ENCODE data around the gene SNX9. TPM values are rescaled to one million over a fixed set of nuclear protein-coding genes. Genes with fewer than 3 reads are reported as not detected.

SNX9 gene
- polyA plus RNA-seq, 4 donors: 36.4 to 57.8 (median 51.3) TPM

DNA sequence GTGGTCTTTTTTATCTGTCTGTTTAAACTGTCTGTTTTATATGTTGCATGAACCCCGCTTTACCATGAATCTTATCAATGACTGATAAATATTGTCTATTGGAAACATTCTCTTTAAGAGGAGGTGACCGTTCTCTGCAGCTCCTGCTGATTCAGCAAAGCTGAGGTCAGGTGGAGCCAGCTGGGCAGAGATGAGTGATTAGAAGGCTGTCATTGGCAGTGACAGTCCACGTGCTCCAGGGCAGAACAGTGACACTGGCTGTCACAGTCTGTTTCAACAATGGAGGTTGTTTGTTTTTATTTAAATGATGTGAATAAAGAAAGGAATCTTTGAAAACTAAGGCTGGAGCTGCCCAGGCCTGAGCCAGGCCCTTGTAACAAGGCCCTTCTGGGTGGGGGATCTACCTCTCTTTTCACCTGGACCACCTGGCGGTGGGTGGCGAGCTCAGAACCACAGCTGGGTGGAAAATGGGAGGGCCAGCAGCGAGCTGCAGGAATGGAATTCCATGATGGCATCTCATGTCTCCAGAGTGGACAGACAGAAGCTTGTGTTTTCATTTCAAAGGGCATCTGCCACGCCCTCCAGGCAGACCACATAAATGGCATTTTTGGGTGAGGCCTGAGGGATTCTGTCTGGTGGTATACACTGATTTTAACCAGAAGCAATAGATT lies 171.2 kb downstream of the SNX9 start:
- FAIRE-seq: no peak

More for the DNA sequence above, 171.2 kb downstream of the SNX9 start:
- WGBS, 3 donors: 66 to 82% (median 68%) methylated on average over 7 of the region's 7 CpGs
- Histone ChIP-seq H3K4me1 (ENCODE audit: control insufficient read depth in 3 of 3, insufficient read depth in 2 of 3, low read depth in 1 of 3, low read length in 2 of 3) (peaks cover 0 to 8% (median 2%) of the 10 kb centered on the region in 3 donors), H3K36me3 (ENCODE audit: control insufficient read depth in 3 of 3, insufficient read depth in 2 of 3, low read depth in 1 of 3, low read length in 3 of 3) (peaks cover 0 to 11% (median 0%) of the 10 kb centered on the region in 3 donors), H3K4me3 (ENCODE audit: low read depth in 1 of 3, low read length in 3 of 3) (no peak overlapping the region), H3K27ac (ENCODE audit: low read depth in 1 of 3, low read length in 2 of 3) (no peak overlapping the region), H3K9me3 (ENCODE audit: control insufficient read depth in 2 of 2, insufficient read depth in 1 of 2, low read depth in 1 of 2, low read length in 1 of 2) (no peaks in the 10 kb centered on the region), H3K27me3 (ENCODE audit: control insufficient read depth in 3 of 3, insufficient read depth in 3 of 3, low read length in 3 of 3) (no peaks in the 10 kb centered on the region)
- peak; percentile 37 to 51 for DNase-seq

Other genes starting within 250 kb of the SNX9 start
- gene SYNJ2, start 158.6 kb downstream of the SNX9 start, polyA plus RNA-seq: 10 to 100 TPM in 1 of 4 donors, 1 to 10 TPM in 3; 7.0 to 16.3 (median 9.4) TPM